Measurements from ENCODE around the gene RHOF. TPM values are rescaled to one million over a fixed set of nuclear protein-coding genes. Genes with fewer than 3 reads are reported as not detected.
A peak's percentile ranks its signal among the peaks of the same experiment; 100 is the strongest.

The RHOF gene
- total RNA-seq, 1 donor from 2014 or later = 25.5 TPM

- peaks cover 45% of the 10 kb centered on the region for H3K27me3 Mint-ChIP-seq (ENCODE audit: low read depth)
- no peak for DNase-seq (ENCODE audit: low read depth, low spot score)
- peaks cover 20% of the 10 kb centered on the region for H3K36me3 Mint-ChIP-seq (ENCODE audit: low read depth)
- H3K4me1 Mint-ChIP-seq = peaks cover 62% of the 10 kb centered on the region
- H3K27ac Mint-ChIP-seq (ENCODE audit: unreplicated experiment) = peak overlapping the region; percentile 40
- no peak for TF ChIP-seq CTCF (conservative IDR thresholded peaks at IDR 0.05)
- H3K4me3 Mint-ChIP-seq = peak overlapping the region; percentile 86
- no peaks in the 10 kb centered on the region for H3K9me3 Mint-ChIP-seq
These were observed 5.3 kb upstream of the RHOF start for GRCh38 chr12:121798787-121799155.

DNA sequence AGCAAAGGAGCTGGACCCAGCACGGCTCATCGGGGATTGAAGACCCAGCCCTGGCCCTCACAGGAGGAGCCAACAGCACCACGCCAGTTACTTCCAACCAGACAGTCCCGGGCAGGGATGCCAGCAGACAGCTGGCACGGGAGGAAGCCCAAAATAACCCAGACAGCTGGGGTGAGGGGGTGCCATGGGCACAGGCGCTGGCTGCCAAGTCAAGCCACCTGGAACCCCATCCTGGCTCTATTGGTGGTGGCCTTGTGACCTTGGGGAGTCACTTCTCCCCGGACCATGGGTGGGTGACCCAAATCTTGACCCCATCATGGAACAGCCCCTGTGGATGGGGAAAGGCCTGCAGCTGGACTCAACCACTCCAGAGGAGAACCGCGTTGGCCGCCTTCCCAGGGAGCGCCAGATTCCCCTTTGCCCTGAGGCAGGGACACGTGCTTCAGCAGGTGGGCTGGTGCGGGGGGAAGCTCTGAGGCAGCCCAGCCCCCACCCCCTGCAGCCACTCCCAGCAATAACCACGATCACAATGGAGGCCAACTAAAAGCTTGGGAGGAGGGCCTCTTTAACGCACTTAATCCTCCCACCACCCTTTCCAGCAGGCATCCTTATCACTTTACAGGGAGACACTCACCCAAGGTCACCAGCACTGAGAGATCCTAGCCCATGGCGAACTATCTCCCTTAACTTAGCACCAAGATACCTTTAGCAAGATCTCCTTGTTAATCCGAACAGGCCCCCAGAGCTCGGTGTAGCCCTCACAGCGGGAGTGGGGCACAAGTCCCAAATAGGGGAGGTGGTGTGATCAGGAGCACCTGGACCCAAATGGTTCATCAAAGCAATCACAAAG, 4.7 kb upstream of the RHOF start:
- Mint-ChIP-seq H3K4me3 (peak overlapping the region; percentile 86), H3K27ac (ENCODE audit: unreplicated experiment) (peak overlapping the region; percentile 40), H3K27me3 (ENCODE audit: low read depth) (peaks cover 45% of the 10 kb centered on the region), H3K36me3 (ENCODE audit: low read depth) (peaks cover 20% of the 10 kb centered on the region), H3K4me1 (peaks cover 61% of the 10 kb centered on the region), H3K9me3 (no peaks in the 10 kb centered on the region)
- no peak for DNase-seq (ENCODE audit: low read depth, low spot score)
- no peak for TF ChIP-seq CTCF (conservative IDR thresholded peaks at IDR 0.05)

GRCh38 chr12:121796855-121797751, 3.6 kb upstream of the RHOF start:
- Mint-ChIP-seq H3K4me1 (peaks cover 58% of the 10 kb centered on the region), H3K27me3 (ENCODE audit: low read depth) (peaks cover 45% of the 10 kb centered on the region), H3K36me3 (ENCODE audit: low read depth) (peaks cover 18% of the 10 kb centered on the region), H3K27ac (ENCODE audit: unreplicated experiment) (peak overlapping the region; percentile 68), H3K4me3 (peak overlapping the region; percentile 81), H3K9me3 (no peaks in the 10 kb centered on the region)
- TF ChIP-seq CTCF (conservative IDR thresholded peaks at IDR 0.05) = peak; percentile 45
- peak; percentile 76 for DNase-seq (ENCODE audit: low read depth, low spot score)

GRCh38 chr12:121795034-121795968, 1.8 kb upstream of the RHOF start:
- DNase-seq (ENCODE audit: low read depth, low spot score) = peak; percentile 91
- Mint-ChIP-seq H3K9me3 (no peaks in the 10 kb centered on the region), H3K36me3 (ENCODE audit: low read depth) (peaks cover 12% of the 10 kb centered on the region), H3K4me3 (peak overlapping the region; percentile 87), H3K27ac (ENCODE audit: unreplicated experiment) (no peak overlapping the region), H3K4me1 (peaks cover 53% of the 10 kb centered on the region), H3K27me3 (ENCODE audit: low read depth) (peaks cover 41% of the 10 kb centered on the region)
- peak; percentile 93 for TF ChIP-seq CTCF (conservative IDR thresholded peaks at IDR 0.05)
